Measurements from ENCODE around the gene VRK1.

DNA sequence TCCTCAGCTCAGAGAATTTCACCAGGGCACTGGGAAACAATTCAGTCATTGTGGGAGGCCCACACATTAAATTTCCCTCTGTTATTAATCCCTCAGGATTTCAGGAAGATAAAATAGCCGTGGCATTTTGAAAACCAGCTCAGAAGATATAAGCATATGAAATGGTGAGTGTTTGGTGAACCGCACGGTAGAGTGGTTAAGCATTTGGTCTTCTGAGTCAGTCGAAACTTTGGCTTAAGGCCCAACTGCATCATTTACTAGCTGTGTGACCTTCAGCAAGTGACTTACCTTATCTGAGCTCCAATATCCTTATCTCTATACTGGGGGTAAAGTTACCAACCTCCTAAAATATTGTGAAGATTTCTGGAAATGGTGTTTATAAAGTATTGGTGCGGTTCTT lies 5.2 kb upstream of the VRK1 start:
- TF ChIP-seq, protein P1, sequence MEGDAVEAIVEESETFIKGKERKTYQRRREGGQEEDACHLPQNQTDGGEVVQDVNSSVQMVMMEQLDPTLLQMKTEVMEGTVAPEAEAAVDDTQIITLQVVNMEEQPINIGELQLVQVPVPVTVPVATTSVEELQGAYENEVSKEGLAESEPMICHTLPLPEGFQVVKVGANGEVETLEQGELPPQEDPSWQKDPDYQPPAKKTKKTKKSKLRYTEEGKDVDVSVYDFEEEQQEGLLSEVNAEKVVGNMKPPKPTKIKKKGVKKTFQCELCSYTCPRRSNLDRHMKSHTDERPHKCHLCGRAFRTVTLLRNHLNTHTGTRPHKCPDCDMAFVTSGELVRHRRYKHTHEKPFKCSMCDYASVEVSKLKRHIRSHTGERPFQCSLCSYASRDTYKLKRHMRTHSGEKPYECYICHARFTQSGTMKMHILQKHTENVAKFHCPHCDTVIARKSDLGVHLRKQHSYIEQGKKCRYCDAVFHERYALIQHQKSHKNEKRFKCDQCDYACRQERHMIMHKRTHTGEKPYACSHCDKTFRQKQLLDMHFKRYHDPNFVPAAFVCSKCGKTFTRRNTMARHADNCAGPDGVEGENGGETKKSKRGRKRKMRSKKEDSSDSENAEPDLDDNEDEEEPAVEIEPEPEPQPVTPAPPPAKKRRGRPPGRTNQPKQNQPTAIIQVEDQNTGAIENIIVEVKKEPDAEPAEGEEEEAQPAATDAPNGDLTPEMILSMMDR (IDR thresholded peaks at IDR 0.05), result no peak
- TF ChIP-seq TEAD4 (CRISPR knock-in tag; IDR thresholded peaks at IDR 0.05) (no peak), TCF7 (CRISPR knock-in tag; IDR thresholded peaks at IDR 0.05; ENCODE audit: low read depth) (no peak), STAT6 (CRISPR knock-in tag; conservative IDR thresholded peaks at IDR 0.05; ENCODE audit: low read depth) (no peak), ESRRA (CRISPR knock-in tag; IDR thresholded peaks at IDR 0.05; ENCODE audit: borderline replicate concordance) (no peak)
- TF ChIP-seq, protein P2, sequence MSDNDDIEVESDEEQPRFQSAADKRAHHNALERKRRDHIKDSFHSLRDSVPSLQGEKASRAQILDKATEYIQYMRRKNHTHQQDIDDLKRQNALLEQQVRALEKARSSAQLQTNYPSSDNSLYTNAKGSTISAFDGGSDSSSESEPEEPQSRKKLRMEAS (CRISPR knock-in tag; IDR thresholded peaks at IDR 0.05), result no peak

Measured in WTC11 (cell line).